ENCODE data around the gene C17orf107.

GRCh38 chr17:4933646-4934045 lies 34.3 kb downstream of the C17orf107 start:
- TF ChIP-seq CTCF (IDR thresholded peaks at IDR 0.05 in 4 of 5, conservative IDR thresholded peaks at IDR 0.05 in 1 of 5) (no peak), POLR2A (IDR thresholded peaks at IDR 0.05) (no peak)
